IPS-18a (cell line): Measurements from ENCODE around the gene PLEKHG3.

Experiments used
- H3K27ac ChIP-seq: one replicate; pipeline ENCODE4 v1.5.1; 2013; ENCODE audit warnings: low read length
- H3K27me3 ChIP-seq: one replicate; pipeline ENCODE4 v1.6.1; 2013; ENCODE audit warnings: mild to moderate bottlenecking, low read length; ENCODE audit not compliant: control insufficient read depth, insufficient read depth
- H3K36me3 ChIP-seq: one replicate; pipeline ENCODE4 v1.6.1; 2013; ENCODE audit warnings: low read depth, low read length; ENCODE audit not compliant: control insufficient read depth
- H3K4me1 ChIP-seq: one replicate; pipeline ENCODE4 v1.6.1; 2013; ENCODE audit warnings: low read depth, low read length; ENCODE audit not compliant: control insufficient read depth
- H3K4me3 ChIP-seq: one replicate; pipeline ENCODE4 v1.5.1; 2013; ENCODE audit warnings: low read length
- H3K9ac ChIP-seq: one replicate; pipeline ENCODE4 v1.6.1; 2013; ENCODE audit warnings: mild to moderate bottlenecking, low read length, moderate library complexity
- H3K9me3 ChIP-seq: one replicate; pipeline ENCODE4 v1.6.1; 2013; ENCODE audit warnings: low read depth, low read length; ENCODE audit not compliant: control insufficient read depth

Gene PLEKHG3

GRCh38 chr14:64786296-64787149 is 82.3 kb downstream of the PLEKHG3 start:
- Histone ChIP-seq H3K4me1 (peaks cover 13% of the 10 kb centered on the region), H3K27ac (no peak overlapping the region), H3K4me3 (no peak overlapping the region), H3K36me3 (no peaks in the 10 kb centered on the region), H3K9ac (no peak overlapping the region), H3K27me3 (no peaks in the 10 kb centered on the region), H3K9me3 (no peaks in the 10 kb centered on the region)

GRCh38 chr14:64787619-64788018 is 83.4 kb downstream of the PLEKHG3 start:
- Histone ChIP-seq H3K36me3 (no peaks in the 10 kb centered on the region), H3K4me1 (peaks cover 13% of the 10 kb centered on the region), H3K4me3 (no peak overlapping the region), H3K27me3 (no peaks in the 10 kb centered on the region), H3K9ac (no peak overlapping the region), H3K9me3 (no peaks in the 10 kb centered on the region), H3K27ac (no peak overlapping the region)

- Histone ChIP-seq H3K36me3 (no peaks in the 10 kb centered on the region), H3K27ac (no peak overlapping the region), H3K4me3 (no peak overlapping the region), H3K27me3 (no peaks in the 10 kb centered on the region), H3K9ac (no peak overlapping the region), H3K4me1 (peaks cover 13% of the 10 kb centered on the region), H3K9me3 (no peaks in the 10 kb centered on the region)
Observed at GRCh38 chr14:64788706-64789105, 84.5 kb downstream of the PLEKHG3 start.

GRCh38 chr14:64789696-64790095 is 85.5 kb downstream of the PLEKHG3 start:
- H3K4me3 ChIP-seq: no peak overlapping the region
- no peaks in the 10 kb centered on the region for H3K27me3 ChIP-seq
- H3K9me3 ChIP-seq: no peaks in the 10 kb centered on the region
- H3K27ac ChIP-seq: no peak overlapping the region
- no peak overlapping the region for H3K9ac ChIP-seq
- H3K4me1 ChIP-seq: peaks cover 13% of the 10 kb centered on the region
- no peaks in the 10 kb centered on the region for H3K36me3 ChIP-seq

GRCh38 chr14:64790478-64790877 is 86.3 kb downstream of the PLEKHG3 start:
- peaks cover 13% of the 10 kb centered on the region for H3K4me1 ChIP-seq
- H3K9ac ChIP-seq: no peak overlapping the region
- no peak overlapping the region for H3K4me3 ChIP-seq
- no peaks in the 10 kb centered on the region for H3K27me3 ChIP-seq
- H3K9me3 ChIP-seq: no peaks in the 10 kb centered on the region
- H3K27ac ChIP-seq: no peak overlapping the region
- no peaks in the 10 kb centered on the region for H3K36me3 ChIP-seq

GRCh38 chr14:64792231-64792630 is 88.0 kb downstream of the PLEKHG3 start:
- Histone ChIP-seq H3K36me3 (no peaks in the 10 kb centered on the region), H3K9me3 (no peaks in the 10 kb centered on the region), H3K4me3 (no peak overlapping the region), H3K4me1 (peaks cover 13% of the 10 kb centered on the region), H3K27me3 (no peaks in the 10 kb centered on the region), H3K27ac (no peak overlapping the region), H3K9ac (no peak overlapping the region)

- Histone ChIP-seq H3K4me3 (no peak overlapping the region), H3K36me3 (no peaks in the 10 kb centered on the region), H3K27ac (no peak overlapping the region), H3K9me3 (no peaks in the 10 kb centered on the region), H3K4me1 (peaks cover 13% of the 10 kb centered on the region), H3K27me3 (no peaks in the 10 kb centered on the region), H3K9ac (no peak overlapping the region)
Observed at GRCh38 chr14:64792871-64793560, 88.8 kb downstream of the PLEKHG3 start.

- no peaks in the 10 kb centered on the region for H3K9me3 ChIP-seq
- no peaks in the 10 kb centered on the region for H3K27me3 ChIP-seq
- no peaks in the 10 kb centered on the region for H3K36me3 ChIP-seq
- H3K4me1 ChIP-seq: peaks cover 8% of the 10 kb centered on the region
- no peak overlapping the region for H3K4me3 ChIP-seq
- no peak overlapping the region for H3K9ac ChIP-seq
- H3K27ac ChIP-seq: no peak overlapping the region
Observed at GRCh38 chr14:64795211-64795610, 91.0 kb downstream of the PLEKHG3 start.

GRCh38 chr14:64795921-64796320 is 91.7 kb downstream of the PLEKHG3 start:
- Histone ChIP-seq H3K4me1 (peaks cover under 1% of the 10 kb centered on the region), H3K36me3 (no peaks in the 10 kb centered on the region), H3K27ac (no peak overlapping the region), H3K9ac (no peak overlapping the region), H3K27me3 (no peaks in the 10 kb centered on the region), H3K9me3 (no peaks in the 10 kb centered on the region), H3K4me3 (no peak overlapping the region)

- H3K9ac ChIP-seq: no peak overlapping the region
- H3K27ac ChIP-seq: no peak overlapping the region
- H3K9me3 ChIP-seq: no peaks in the 10 kb centered on the region
- H3K27me3 ChIP-seq: no peaks in the 10 kb centered on the region
- H3K4me1 ChIP-seq: no peaks in the 10 kb centered on the region
- H3K36me3 ChIP-seq: no peaks in the 10 kb centered on the region
- no peak overlapping the region for H3K4me3 ChIP-seq
Observed at GRCh38 chr14:64796369-64796768, 92.1 kb downstream of the PLEKHG3 start.

GRCh38 chr14:64799555-64799954 is 95.3 kb downstream of the PLEKHG3 start:
- Histone ChIP-seq H3K9me3 (no peaks in the 10 kb centered on the region), H3K36me3 (no peaks in the 10 kb centered on the region), H3K27ac (no peak overlapping the region), H3K27me3 (no peaks in the 10 kb centered on the region), H3K9ac (no peak overlapping the region), H3K4me3 (no peak overlapping the region), H3K4me1 (no peaks in the 10 kb centered on the region)
